ENCODE results near the gene URAD.
"Not testable (repeated sequence)": the region's sequence is repeated elsewhere in the genome, so short reads cannot be mapped to it uniquely, and the experiment has no call there.

The URAD gene

DNA sequence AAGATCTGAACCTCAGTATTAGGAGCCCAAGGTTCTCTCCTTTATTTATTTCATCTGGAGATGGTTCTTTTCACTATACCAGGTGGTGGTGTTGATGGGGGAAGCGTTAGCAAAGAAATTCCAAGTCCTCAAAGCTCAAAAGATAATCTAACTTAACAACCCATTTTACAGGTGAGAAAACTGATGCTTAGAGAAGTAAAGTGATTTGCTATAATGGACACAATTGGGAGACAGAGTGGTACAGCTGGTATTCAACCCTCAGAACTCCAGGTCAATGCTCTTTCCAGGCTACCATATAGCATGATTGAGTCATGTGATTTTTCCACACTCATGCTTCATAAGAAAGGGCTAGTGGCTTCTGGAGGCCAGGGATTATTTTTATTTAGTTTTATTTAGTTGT, 25.0 kb upstream of the URAD start:
- TF ChIP-seq, protein P1, sequence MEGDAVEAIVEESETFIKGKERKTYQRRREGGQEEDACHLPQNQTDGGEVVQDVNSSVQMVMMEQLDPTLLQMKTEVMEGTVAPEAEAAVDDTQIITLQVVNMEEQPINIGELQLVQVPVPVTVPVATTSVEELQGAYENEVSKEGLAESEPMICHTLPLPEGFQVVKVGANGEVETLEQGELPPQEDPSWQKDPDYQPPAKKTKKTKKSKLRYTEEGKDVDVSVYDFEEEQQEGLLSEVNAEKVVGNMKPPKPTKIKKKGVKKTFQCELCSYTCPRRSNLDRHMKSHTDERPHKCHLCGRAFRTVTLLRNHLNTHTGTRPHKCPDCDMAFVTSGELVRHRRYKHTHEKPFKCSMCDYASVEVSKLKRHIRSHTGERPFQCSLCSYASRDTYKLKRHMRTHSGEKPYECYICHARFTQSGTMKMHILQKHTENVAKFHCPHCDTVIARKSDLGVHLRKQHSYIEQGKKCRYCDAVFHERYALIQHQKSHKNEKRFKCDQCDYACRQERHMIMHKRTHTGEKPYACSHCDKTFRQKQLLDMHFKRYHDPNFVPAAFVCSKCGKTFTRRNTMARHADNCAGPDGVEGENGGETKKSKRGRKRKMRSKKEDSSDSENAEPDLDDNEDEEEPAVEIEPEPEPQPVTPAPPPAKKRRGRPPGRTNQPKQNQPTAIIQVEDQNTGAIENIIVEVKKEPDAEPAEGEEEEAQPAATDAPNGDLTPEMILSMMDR (IDR thresholded peaks at IDR 0.05; ENCODE audit: extremely low read depth, insufficient read depth, missing control alignments), result no peak
- in situ Hi-C loops (cut with MboI; ENCODE audit: low pct_unique_long_range_greater_than_20kb, low sequenced_read_pairs, unreplicated experiment), result no loop called here
- no peak for DNase-seq (ENCODE audit: low spot score)

DNA sequence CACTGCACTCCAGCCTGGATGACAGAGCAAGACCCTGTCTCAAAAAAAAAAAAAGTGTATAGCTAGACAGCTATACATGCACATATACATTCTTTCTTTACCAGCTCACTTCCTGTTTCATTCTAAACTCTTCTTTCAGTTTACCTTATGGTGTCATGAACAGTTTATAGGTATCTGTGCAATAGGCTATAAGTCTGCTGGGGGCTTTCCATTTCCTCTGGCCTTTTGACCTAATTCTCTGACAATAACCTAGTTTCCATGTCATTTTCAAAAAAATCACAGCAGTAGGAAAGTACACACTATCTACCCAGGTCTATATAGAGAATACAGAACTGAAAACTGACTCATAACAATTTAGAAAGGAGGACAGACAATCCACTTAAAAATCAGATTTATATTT, 24.4 kb upstream of the URAD start:
- TF ChIP-seq, protein P1 (IDR thresholded peaks at IDR 0.05; ENCODE audit: extremely low read depth, insufficient read depth, missing control alignments), result no peak
- in situ Hi-C loops (cut with MboI; ENCODE audit: low pct_unique_long_range_greater_than_20kb, low sequenced_read_pairs, unreplicated experiment), result no loop called here
- peak; percentile 70 for DNase-seq (ENCODE audit: low spot score)

DNA sequence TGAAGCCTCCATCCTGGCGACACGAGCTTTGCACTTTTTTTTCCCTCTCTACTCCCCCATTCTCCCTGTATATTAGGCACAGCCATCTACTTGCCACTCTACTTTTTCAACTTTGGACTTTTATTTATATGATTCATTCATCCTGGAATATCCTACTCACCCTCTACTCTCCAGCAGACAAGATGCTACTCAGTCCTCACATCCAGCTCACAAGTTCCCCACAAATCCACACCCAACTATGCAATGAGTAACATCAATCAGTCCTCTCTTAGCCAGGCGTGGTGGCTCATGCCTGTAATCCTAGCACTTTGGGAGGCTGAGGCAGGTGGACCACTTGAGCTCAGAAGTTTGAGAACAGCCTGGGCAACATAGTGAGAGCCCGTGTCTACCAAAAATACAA, 23.9 kb upstream of the URAD start:
- in situ Hi-C loops (cut with MboI; ENCODE audit: low pct_unique_long_range_greater_than_20kb, low sequenced_read_pairs, unreplicated experiment), result no loop called here
- DNase-seq (ENCODE audit: low spot score), result no peak
- TF ChIP-seq, protein P1 (IDR thresholded peaks at IDR 0.05; ENCODE audit: extremely low read depth, insufficient read depth, missing control alignments), result no peak

DNA sequence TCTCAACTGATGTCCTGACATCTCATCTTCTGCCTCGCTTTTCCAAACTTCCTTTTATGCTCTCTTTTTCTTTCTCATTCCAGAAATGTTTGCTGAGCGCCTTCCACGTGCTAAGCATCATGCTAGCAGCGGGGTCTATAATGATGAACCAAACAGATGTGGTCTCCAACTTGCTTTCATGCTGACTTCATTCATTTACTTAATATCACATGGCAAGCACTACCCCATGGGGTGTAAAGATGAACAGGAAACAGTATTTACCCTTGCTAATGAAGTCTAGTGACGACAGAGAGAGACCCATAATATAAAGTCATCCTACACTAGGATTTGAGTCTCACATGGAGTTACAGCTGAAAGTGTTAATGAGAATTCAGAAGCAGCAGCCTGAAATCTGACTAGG, 21.6 kb upstream of the URAD start:
- DNase-seq (ENCODE audit: low spot score), result no peak
- TF ChIP-seq, protein P1 (IDR thresholded peaks at IDR 0.05; ENCODE audit: extremely low read depth, insufficient read depth, missing control alignments), result no peak
- in situ Hi-C loops (cut with MboI; ENCODE audit: low pct_unique_long_range_greater_than_20kb, low sequenced_read_pairs, unreplicated experiment), result no loop called here

DNA sequence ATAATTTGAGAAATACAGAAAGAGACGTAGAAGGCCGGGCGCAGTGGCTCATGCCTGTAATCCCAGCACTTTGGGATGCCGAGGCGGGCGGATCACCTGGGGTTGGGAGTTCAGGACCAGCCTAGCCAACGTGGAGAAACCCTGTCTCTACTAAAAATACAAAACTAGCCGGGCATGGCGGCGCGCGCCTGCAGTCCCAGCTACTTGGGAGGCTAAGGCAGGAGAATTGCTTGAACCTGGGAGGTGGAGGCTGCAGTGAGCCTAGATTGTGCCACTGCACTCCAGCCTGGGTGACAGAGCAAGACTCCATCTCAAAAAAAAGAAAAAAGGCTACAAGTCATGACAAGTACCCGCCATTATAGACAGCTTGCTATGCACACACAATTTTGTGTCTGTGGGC, 16.5 kb upstream of the URAD start:
- DNase-seq (ENCODE audit: low spot score); in situ Hi-C loops (cut with MboI; ENCODE audit: low pct_unique_long_range_greater_than_20kb, low sequenced_read_pairs, unreplicated experiment): not testable (repeated sequence)

DNA sequence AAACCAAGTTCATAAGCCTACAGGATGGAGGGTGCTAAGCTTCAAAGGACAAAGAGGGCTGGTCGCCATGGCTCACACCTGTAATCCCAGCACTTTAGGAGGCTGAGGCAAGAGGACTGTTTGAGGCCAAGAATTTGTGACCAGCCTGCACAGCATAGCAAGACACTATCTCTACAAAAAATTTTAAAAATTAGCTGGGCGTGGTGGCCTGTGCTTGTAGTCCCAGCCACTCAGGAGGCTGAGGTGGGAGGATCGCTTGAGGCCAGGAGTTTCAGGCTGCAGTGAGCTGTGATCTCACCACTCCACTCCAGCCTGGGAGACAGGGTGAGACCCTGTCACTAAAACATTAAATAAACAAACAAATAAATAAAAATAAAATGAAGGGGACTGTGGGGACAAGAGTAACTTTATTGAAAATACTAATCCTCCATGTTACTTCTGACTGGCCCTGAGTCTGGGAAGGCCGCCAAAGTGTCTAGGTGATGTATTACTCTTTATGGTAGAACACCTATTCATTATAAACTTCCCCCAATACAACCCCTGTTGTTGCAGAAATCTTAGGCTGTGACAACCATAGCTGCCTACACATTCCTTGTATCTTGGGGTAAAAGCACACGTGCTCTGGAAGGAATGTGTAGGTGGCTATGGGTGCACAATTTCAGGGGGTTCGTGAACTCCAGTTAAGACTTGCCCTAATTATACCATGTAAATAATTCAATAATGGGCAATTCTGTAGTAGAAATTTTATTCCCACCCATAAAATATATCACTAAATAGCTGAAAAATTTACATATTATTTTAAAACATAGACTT, 14.6 kb upstream of the URAD start:
- in situ Hi-C loops (cut with MboI; ENCODE audit: low pct_unique_long_range_greater_than_20kb, low sequenced_read_pairs, unreplicated experiment), result no loop called here
- TF ChIP-seq, protein P1 (IDR thresholded peaks at IDR 0.05; ENCODE audit: extremely low read depth, insufficient read depth, missing control alignments), result no peak
- DNase-seq (ENCODE audit: low spot score), result no peak

DNA sequence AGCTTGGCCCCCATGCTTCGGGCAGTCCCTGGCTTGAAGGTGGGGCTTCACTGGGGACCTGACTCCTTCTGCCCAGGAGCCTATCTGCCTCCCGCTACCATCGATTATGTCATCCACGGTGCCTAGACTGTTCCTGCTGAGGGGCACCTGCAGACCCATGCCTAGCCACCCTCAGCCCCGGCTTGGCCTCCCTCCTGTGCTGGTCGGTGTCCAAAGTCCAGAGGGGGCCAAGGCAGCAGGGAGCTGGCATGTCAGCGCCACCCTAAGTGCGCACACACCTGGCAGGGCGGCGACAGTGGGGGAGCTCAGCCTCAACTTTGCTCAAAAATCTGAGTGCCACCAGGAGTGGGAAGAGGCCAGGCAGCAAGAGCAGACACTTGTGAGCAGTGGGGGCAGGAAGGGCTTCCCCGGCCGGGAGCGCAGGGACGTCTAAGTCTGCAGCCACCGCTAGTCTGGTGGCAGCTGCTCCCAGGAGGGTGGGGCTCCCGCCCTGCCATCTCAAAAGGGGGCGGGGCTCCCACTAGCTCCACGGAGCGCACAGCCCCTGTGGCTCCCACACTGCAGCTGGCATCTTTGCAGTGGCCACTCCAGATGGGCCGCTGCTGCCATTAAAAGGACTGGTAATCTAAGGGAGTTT, 13.5 kb upstream of the URAD start:
- DNase-seq (ENCODE audit: low spot score), result no peak
- in situ Hi-C loops (cut with MboI; ENCODE audit: low pct_unique_long_range_greater_than_20kb, low sequenced_read_pairs, unreplicated experiment), result no loop called here
- TF ChIP-seq, protein P1 (IDR thresholded peaks at IDR 0.05; ENCODE audit: extremely low read depth, insufficient read depth, missing control alignments), result no peak

All from GM13977 (cell line).